Lower leg skin (tissue), 4 donors: ENCODE measurements around the gene CCDC47. TPM values are rescaled to one million over a fixed set of nuclear protein-coding genes. Genes with fewer than 3 reads are reported as not detected.

Experiments
- DNase-seq, 2 donors: peaks; one replicate each; pipeline ENCODE4 v3.0.0-alpha.2; 2019; ENCODE audit warnings: low spot score in 2 of 2
- H3K4me3 ChIP-seq: fragments of 200-600 bp; sonication (generic); 2 replicates; pipeline ENCODE4 v1.5.1; 2017; ENCODE audit warnings: mild to moderate bottlenecking, low read depth; ENCODE audit not compliant: poor library complexity, severe bottlenecking
- POLR2A ChIP-seq, 2 donors: fragments of 450-650 bp; IDR thresholded peaks; one replicate each; pipeline ENCODE4 v1.6.1; 2016 to 2017; ENCODE audit warnings: antibody characterized with exemption in 2 of 2, mild to moderate bottlenecking in 1 of 2, moderate library complexity in 1 of 2
- WGBS, 2 donors: methylation state at CpG; one replicate each; pipeline ENCODE4 v1.1.5; 2018; 5-methylcytosine and 5-hydroxymethylcytosine counted together
- intact Hi-C: fragments of 100-400 bp; cut with DNase I; formaldehyde crosslinking; loops from one replicate; pipeline ENCODE4 v1.15.0; 2023; ENCODE audit warnings: low total_unique reads
- total RNA-seq, 4 donors: library from RNA; depleted of rRNA; stranded (reverse); fragments of >200 nt; gene quantifications; one replicate each; pipeline ENCODE4 v1.1.0, GENCODE V29; 2016
- TF ChIP-seq, protein P1 (sequence below), 3 donors: fragments of 450-650 bp; IDR thresholded peaks; one replicate each; pipeline ENCODE4 v1.5.1; 2016; ENCODE audit warnings: antibody characterized with exemption in 3 of 3, mild to moderate bottlenecking in 3 of 3, moderate library complexity in 2 of 3

Gene CCDC47
- total RNA-seq, 4 donors from 2014 or later: 48.7 to 71.9 (median 59.5) TPM

DNA sequence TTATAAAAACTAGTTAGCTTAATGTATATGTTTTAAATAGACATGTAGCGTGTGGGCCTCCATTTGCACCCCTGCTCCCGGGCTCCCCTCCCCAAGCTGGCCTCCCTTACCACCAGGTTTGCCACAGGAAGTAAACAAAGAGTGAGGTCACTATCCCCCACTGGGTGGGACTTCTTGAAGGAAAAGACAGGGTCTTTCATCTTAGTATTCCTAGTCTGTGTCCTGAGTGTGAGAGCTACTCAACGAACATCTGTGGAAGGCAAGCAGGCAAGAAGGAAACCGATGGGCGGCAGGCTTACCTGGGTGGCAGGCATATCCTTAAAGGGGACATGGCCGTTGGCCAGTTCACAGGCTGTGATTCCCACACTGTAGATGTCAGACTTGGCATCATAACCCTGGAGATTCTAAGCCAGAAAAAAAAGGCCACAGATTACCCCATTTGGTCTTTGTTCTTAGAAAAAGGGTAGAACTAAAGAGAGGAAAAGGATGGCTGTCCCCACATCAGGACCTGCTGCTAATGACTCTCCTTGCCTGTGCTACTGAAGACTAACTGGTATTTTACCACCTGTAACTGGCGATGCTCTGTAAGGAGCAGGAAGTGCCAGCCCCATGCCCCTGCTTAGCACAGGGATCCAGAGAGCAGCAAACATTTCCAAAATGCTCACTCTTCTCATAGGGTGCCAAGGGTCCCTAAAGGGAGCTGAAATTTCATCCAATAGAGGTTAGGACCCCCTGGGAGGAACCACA, 66.9 kb downstream of the CCDC47 start:
- no peak for DNase-seq
- intact Hi-C loops: no loop called here
- TF ChIP-seq, protein P1, sequence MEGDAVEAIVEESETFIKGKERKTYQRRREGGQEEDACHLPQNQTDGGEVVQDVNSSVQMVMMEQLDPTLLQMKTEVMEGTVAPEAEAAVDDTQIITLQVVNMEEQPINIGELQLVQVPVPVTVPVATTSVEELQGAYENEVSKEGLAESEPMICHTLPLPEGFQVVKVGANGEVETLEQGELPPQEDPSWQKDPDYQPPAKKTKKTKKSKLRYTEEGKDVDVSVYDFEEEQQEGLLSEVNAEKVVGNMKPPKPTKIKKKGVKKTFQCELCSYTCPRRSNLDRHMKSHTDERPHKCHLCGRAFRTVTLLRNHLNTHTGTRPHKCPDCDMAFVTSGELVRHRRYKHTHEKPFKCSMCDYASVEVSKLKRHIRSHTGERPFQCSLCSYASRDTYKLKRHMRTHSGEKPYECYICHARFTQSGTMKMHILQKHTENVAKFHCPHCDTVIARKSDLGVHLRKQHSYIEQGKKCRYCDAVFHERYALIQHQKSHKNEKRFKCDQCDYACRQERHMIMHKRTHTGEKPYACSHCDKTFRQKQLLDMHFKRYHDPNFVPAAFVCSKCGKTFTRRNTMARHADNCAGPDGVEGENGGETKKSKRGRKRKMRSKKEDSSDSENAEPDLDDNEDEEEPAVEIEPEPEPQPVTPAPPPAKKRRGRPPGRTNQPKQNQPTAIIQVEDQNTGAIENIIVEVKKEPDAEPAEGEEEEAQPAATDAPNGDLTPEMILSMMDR (IDR thresholded peaks at IDR 0.05): no peak
- no peak overlapping the region for H3K4me3 ChIP-seq
- 87 to 89% methylated on average over 7 of the region's 7 CpGs for WGBS, 2 donors

DNA sequence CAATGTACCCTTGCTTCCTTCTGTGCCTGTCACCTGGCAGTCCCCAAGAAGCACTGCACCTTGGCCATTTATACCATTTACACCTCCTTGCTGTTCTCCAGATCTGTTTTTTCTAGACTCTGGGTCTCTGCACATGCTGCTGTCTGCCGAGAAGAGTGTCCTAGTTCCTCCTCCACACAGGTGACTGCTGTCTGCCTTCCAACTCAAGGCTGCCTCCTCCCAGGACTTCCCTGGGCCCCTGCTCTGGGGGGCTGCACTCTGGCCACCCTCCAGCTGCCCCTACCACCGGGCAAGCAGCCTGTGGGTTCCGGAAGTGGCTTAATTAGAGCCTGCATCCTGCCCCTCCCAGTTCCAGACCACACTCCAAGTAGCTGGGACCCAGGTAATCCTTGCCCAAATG, 67.7 kb downstream of the CCDC47 start:
- no peak for DNase-seq
- no peak overlapping the region for H3K4me3 ChIP-seq
- intact Hi-C loops: no loop called here
- TF ChIP-seq, protein P1 (IDR thresholded peaks at IDR 0.05): no peak
- no peak for TF ChIP-seq POLR2A (IDR thresholded peaks at IDR 0.05)
- WGBS, 2 donors: 70 to 71% methylated on average over 3 of the region's 3 CpGs

DNA sequence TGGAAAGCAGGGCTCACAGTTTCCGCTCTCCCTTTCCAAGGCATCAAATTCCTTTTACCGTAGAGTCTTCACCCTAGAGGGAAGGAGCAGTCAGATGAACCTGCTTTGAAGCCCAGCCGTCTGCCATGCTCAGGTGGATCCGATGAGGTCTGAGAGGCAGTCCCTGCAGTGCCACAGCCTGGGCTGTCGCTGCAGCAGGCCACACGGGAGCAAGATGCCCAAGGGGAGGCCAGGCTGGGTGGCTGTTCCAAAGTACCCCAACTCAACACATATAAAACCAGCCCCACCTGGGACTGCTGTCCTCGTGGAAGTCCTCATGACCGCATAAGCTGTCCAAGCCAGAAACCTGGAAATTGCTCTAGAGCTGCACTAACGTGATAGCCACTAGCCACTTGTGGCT, 68.6 kb downstream of the CCDC47 start:
- DNase-seq: no peak
- H3K4me3 ChIP-seq: no peak overlapping the region
- 81 to 89% methylated on average over 9 of the region's 9 CpGs for WGBS, 2 donors
- TF ChIP-seq, protein P1 (IDR thresholded peaks at IDR 0.05): no peak
- TF ChIP-seq POLR2A (IDR thresholded peaks at IDR 0.05): no peak
- intact Hi-C loops: no loop called here

DNA sequence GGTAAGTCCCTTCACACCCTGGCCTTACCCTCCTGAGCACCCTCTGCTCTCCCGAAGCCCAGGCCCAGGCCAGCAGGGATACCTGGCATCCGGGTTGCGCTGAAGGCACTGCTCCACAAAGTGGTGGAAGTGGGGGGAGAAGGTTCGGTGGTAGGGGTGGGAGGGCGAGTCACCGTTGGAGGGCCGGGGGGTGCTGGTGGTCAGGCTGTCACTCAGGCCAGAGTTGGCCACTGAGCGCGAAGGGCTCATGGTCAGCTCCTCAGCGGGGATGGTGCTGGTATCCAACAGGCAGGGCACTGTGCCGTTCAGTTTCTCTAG, 69.2 kb downstream of the CCDC47 start:
- no peak overlapping the region for H3K4me3 ChIP-seq
- intact Hi-C loops: no loop called here
- 88 to 92% methylated on average over 10 to 11 of the region's 11 CpGs for WGBS, 2 donors
- TF ChIP-seq, protein P1 (IDR thresholded peaks at IDR 0.05): no peak
- TF ChIP-seq POLR2A (IDR thresholded peaks at IDR 0.05): no peak
- no peak for DNase-seq

DNA sequence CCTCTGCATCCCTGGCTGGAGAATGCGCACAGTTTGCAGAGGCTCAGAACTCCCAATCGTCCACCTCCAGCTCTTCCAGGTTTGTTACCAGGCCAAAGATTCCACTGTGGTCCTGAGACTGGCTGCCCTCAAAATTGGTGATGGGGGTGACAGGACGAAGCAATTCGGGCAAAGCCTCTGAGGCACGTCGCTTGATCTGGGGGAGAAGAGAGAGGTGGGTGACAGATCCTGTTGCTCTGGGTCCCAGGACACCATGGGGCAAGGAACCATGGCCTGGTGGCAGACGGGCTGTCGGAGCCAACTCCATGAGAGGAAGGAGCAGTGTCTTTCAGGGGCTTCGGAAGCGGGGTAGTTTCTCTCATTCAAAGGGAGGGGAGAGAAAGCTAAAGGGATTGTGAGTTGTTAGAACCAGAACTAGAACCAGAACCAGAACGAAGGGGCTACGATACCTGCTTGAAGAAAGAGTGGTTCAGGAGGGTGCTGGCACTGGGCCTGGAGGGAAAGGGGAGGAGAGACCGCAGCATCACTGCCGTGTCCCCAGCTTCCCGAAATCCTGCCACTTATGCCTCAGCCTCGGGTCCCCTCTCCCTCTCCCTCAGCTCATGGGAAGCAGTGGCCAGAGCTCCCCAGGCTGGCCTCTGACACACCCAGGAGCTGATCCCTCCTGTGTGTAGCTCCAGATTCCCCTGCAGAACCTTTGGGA, 69.7 kb downstream of the CCDC47 start:
- 87 to 94% methylated on average over 16 of the region's 16 CpGs for WGBS, 2 donors
- DNase-seq: no peak
- H3K4me3 ChIP-seq: no peak overlapping the region
- intact Hi-C loops: no loop called here
- no peak for TF ChIP-seq POLR2A (IDR thresholded peaks at IDR 0.05)
- TF ChIP-seq, protein P1 (IDR thresholded peaks at IDR 0.05): no peak
